ENCODE measurements around the gene MILR1. TPM values are rescaled to one million over a fixed set of nuclear protein-coding genes. Genes with fewer than 3 reads are reported as not detected.
"Not testable (repeated sequence)": the region's sequence is repeated elsewhere in the genome, so short reads cannot be mapped to it uniquely, and the experiment has no call there.

MILR1 gene
- total and polyA plus RNA-seq, 5 donors = 1.9 to 6.6 (median 5.0) TPM

DNA sequence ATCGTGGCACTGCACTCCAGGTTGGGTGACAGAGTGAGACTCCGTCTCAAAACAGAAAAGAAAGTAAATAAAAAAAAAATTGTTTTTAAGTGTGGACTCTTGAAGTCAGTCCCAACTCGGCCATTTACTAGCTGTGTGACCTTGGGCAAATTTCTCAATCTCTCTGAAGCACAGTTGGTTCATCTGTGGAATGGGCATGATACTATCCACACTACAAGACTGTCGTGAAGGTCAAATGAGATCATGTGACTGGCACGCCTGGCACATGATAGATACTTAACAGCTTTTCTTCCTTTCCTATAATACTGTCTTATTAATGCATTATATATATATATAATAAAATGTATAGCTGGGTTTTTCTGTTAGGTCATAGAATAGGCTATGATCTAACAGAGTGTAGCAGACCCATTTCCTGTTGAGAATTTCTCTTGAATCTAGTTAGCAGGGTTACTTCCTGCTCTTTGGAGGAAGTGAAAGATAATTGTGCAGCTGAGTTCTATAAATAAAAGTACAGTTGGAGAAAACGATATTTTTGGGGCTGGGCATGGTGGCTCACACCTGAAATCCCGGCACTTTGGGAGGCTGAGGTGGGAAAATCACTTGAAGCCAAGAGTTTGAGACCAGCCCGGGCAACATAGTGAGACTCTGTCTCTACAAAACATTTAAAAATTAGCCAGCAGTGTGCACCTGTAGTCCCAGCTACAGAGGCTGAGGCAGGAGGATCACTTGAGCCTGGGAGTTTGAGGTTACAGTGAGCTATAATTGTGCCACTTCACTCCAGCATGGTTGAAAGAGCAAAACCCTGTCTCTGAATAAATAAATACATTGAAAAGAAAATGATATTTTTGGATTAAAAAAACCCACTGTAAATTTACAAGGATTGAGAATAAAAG is 7.3 kb downstream of the MILR1 start:
- no peaks in the 10 kb centered on the region for H3K9me3 ChIP-seq (ENCODE audit: control insufficient read depth, low read length)
- intact Hi-C loops (cut with DNase I) = no loop called here
- H3K27me3 ChIP-seq (ENCODE audit: control insufficient read depth, insufficient read depth) = no peaks in the 10 kb centered on the region
- 73% methylated on average over 8 of the region's 8 CpGs for WGBS
- H3K4me3 ChIP-seq (ENCODE audit: low read length) = no peak overlapping the region
- H3K4me1 ChIP-seq (ENCODE audit: control insufficient read depth, insufficient read depth, low read length) = no peaks in the 10 kb centered on the region
- no peak for ATAC-seq
- no peak for DNase-seq
- no peak overlapping the region for H3K27ac ChIP-seq (ENCODE audit: low read length)

DNA sequence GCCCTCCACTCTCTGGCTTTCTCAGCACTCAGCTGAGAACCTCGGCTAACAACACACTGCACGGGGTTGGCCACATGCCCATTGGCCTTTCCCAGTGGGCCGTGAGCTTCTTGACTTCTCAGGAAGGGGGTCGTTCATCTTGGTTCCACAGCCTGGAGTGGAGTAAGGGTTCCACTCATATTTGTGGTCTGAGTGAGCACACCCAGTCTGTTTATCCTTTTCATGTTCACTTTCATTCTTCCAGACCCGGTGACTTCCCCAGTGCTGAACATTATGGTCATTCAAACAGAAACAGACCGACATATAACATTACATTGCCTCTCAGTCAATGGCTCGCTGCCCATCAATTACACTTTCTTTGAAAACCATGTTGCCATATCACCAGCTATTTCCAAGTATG is 8.2 kb downstream of the MILR1 start:
- DNase-seq (no peak), ATAC-seq (no peak)
- H3K27ac ChIP-seq (ENCODE audit: low read length) = no peak overlapping the region
- no peaks in the 10 kb centered on the region for H3K9me3 ChIP-seq (ENCODE audit: control insufficient read depth, low read length)
- no peak overlapping the region for H3K4me3 ChIP-seq (ENCODE audit: low read length)
- WGBS = 61% methylated on average over 7 of the region's 7 CpGs
- H3K4me1 ChIP-seq (ENCODE audit: control insufficient read depth, insufficient read depth, low read length) = no peaks in the 10 kb centered on the region
- H3K27me3 ChIP-seq (ENCODE audit: control insufficient read depth, insufficient read depth) = no peaks in the 10 kb centered on the region
- intact Hi-C loops (cut with DNase I) = no loop called here

DNA sequence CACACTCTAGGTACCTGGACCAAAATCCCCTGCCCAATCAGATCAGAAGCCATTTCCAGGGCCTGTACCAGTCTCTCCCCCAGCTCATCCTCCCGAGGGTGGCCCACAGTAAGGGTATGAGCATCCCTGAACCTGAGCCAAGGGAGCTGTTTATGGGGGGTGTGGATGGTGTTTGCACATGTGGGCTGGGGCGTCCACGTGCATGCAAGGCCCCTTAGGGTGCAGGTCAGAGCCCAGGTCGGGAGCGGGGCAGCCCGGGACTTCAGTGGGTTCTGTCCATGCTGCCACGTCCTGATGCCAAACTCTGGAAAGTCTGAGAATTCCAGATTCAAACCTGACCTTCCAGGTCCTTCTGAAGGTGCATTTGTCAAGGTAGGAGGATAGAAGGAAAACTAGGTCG is 9.8 kb downstream of the MILR1 start:
- Histone ChIP-seq H3K27me3 (ENCODE audit: control insufficient read depth, insufficient read depth) (no peaks in the 10 kb centered on the region), H3K27ac (ENCODE audit: low read length) (no peak overlapping the region), H3K9me3 (ENCODE audit: control insufficient read depth, low read length) (no peaks in the 10 kb centered on the region), H3K4me3 (ENCODE audit: low read length) (no peak overlapping the region), H3K4me1 (ENCODE audit: control insufficient read depth, insufficient read depth, low read length) (no peaks in the 10 kb centered on the region)
- no peak for DNase-seq
- WGBS = 91% methylated on average over 8 of the region's 8 CpGs
- intact Hi-C loops (cut with DNase I) = no loop called here
- peak; percentile 10 to 26 for ATAC-seq

DNA sequence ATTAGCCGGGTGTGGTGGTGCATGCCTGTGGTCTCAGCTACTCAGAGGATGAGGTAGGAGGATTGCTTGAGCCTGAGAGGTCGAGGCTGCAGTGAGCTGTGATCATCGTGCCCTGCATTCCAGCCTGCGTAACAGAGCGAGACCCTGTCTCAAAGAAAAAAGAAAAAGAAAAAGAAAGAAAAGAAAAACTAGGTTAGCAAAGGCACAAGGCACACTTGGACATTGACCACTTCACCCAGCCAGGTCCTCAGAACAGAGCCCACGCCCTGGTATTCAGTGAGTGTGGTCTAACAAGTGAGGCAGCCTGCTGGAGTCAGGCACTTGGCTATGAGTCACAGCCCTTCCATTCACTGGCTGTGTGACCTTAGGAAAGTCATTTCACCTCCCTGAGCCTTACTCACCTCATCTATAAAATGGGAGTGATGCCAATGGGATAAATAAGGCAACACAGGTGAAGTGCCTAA is 10.4 kb downstream of the MILR1 start:
- 94% methylated on average over 6 of the region's 6 CpGs for WGBS
- H3K4me3 ChIP-seq (ENCODE audit: low read length) = no peak overlapping the region
- H3K4me1 ChIP-seq (ENCODE audit: control insufficient read depth, insufficient read depth, low read length) = no peaks in the 10 kb centered on the region
- H3K27ac ChIP-seq (ENCODE audit: low read length) = no peak overlapping the region
- H3K27me3 ChIP-seq (ENCODE audit: control insufficient read depth, insufficient read depth) = no peaks in the 10 kb centered on the region
- intact Hi-C loops (cut with DNase I) = no loop called here
- no peaks in the 10 kb centered on the region for H3K9me3 ChIP-seq (ENCODE audit: control insufficient read depth, low read length)
- ATAC-seq (no peak), DNase-seq (no peak)

DNA sequence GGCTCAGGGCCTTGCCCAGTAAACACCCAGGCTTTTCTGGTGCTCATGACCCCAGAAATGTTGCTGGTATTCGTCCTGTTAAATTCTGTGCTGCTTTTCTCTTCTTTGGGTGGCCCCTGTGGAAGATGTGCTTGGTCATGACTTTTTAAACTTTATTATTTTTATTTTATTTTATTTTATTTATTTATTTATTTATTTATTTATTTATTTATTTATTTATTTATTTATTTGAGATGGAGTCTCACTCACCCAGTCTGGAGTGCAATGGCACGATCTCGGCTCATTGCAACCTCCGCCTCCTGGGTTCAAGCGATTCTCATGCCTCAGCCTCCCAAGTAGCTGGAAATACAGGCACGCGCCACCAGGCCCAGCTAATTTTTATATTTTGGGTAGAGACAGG is 10.9 kb downstream of the MILR1 start:
- H3K9me3 ChIP-seq (ENCODE audit: control insufficient read depth, low read length); H3K4me1 ChIP-seq (ENCODE audit: control insufficient read depth, insufficient read depth, low read length); intact Hi-C loops (cut with DNase I); H3K27ac ChIP-seq (ENCODE audit: low read length); H3K27me3 ChIP-seq (ENCODE audit: control insufficient read depth, insufficient read depth); DNase-seq; H3K4me3 ChIP-seq (ENCODE audit: low read length); ATAC-seq: not testable (repeated sequence)
- WGBS = 96% methylated on average over 7 of the region's 7 CpGs

DNA sequence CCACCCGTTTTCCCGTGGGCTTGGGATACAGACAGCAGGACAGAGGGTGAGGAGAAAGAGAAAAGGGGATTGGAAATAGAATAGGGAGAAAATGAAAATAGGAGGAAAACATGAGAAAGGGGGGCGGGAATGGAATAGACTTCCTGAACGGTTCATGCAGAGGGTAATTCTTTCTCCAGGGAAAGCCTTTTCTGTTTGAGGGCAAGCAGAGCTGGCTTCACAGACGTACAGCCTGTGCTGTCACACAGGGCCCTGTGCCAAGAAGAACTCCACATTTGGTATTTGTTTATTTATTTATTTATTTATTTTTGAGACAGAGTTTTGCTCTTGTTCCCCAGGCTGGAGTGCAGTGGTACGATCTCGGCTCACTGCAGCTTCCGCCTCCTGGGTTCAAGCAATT is 12.0 kb downstream of the MILR1 start:
- ATAC-seq = peak in 1 of 2 donors; percentile 69
- no peak overlapping the region for H3K4me3 ChIP-seq (ENCODE audit: low read length)
- H3K27me3 ChIP-seq (ENCODE audit: control insufficient read depth, insufficient read depth) = no peaks in the 10 kb centered on the region
- H3K27ac ChIP-seq (ENCODE audit: low read length) = no peak overlapping the region
- H3K9me3 ChIP-seq (ENCODE audit: control insufficient read depth, low read length) = no peaks in the 10 kb centered on the region
- 55% methylated on average over 8 of the region's 8 CpGs for WGBS
- intact Hi-C loops (cut with DNase I) = no loop called here
- no peaks in the 10 kb centered on the region for H3K4me1 ChIP-seq (ENCODE audit: control insufficient read depth, insufficient read depth, low read length)
- DNase-seq = peak; percentile 46 to 68 (median 58)

DNA sequence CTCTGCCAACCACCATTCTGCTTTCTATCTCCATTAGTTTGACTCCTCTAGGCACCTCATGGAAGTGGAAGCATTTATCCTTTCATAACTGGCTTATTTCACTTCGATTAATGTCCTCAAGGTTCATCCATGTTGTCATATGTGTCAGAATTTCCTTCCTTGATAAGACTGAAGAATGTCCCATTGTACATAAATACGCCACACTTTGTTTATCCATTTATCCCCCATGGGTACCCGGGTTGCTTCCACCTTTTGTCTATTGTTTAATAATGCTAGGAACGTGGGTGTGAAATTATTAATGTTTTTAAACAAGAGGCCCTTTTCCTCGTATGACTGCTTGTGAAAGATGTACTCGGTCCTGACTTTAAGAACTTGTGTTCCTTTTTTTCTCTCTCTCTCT is 12.9 kb downstream of the MILR1 start:
- Histone ChIP-seq H3K4me3 (ENCODE audit: low read length) (no peak overlapping the region), H3K4me1 (ENCODE audit: control insufficient read depth, insufficient read depth, low read length) (no peaks in the 10 kb centered on the region), H3K27me3 (ENCODE audit: control insufficient read depth, insufficient read depth) (no peaks in the 10 kb centered on the region), H3K27ac (ENCODE audit: low read length) (no peak overlapping the region), H3K9me3 (ENCODE audit: control insufficient read depth, low read length) (no peaks in the 10 kb centered on the region)
- no peak for DNase-seq
- ATAC-seq = no peak
- 62% methylated on average over 6 of the region's 6 CpGs for WGBS
- intact Hi-C loops (cut with DNase I) = no loop called here

DNA sequence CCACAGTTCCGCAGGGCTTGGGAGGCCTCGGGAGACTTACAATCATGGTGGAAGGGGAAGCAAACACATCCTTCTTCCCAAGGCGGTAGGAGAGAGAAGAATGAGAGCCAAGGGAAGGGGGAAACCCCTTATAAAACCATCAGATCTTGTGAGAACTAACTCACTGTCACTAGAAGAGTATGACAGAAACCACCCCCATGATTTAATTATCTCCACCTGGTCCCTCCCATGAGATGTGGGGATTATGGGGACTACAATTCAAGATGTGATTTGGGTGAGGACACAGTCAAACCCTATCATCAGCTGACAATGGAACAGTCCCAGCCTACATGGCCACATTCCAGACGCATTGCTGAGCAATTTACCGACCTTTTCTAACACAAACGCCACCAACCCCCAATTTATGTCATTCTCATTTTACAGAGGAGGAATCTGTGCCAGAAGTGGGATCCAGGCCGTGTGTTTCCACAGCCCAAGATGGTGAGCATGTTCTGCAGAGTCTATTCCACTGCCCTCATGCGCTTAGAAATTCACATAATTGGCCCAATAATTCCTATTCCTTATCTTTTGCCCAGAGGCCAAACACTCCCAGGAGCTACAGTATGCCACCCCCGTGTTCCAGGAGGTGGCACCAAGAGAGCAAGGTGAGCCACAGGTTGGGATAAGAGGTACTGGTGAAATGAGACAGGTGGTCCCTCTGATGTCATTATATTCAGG is 17.3 kb downstream of the MILR1 start:
- intact Hi-C loops (cut with DNase I) = no loop called here
- no peak overlapping the region for H3K4me3 ChIP-seq (ENCODE audit: low read length)
- H3K27ac ChIP-seq (ENCODE audit: low read length) = no peak overlapping the region
- H3K27me3 ChIP-seq (ENCODE audit: control insufficient read depth, insufficient read depth) = no peaks in the 10 kb centered on the region
- no peaks in the 10 kb centered on the region for H3K9me3 ChIP-seq (ENCODE audit: control insufficient read depth, low read length)
- ATAC-seq (no peak), DNase-seq (no peak)
- no peaks in the 10 kb centered on the region for H3K4me1 ChIP-seq (ENCODE audit: control insufficient read depth, insufficient read depth, low read length)
- 68% methylated on average over 9 of the region's 9 CpGs for WGBS

DNA sequence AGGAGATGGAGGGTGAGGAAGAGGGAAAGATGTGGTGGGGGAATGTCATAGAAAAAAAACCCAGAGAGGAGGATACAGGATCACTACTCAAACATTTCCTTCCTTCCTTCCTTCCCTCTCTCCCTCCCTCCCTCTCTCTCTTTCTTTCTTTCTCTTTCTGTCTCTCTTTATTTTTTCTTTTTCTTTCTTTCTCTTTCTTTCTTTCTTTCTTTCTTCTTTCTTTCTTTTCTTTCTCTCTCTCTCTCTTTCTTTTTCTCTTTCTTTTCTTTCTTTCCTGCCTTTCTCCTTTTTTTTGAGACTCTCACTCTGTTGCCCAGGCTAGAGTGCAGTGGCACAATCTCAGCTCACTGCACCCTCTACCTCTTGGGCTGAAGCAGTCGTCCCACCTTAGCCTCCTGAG is 17.9 kb downstream of the MILR1 start:
- H3K4me3 ChIP-seq (ENCODE audit: low read length); H3K4me1 ChIP-seq (ENCODE audit: control insufficient read depth, insufficient read depth, low read length); intact Hi-C loops (cut with DNase I); H3K27me3 ChIP-seq (ENCODE audit: control insufficient read depth, insufficient read depth); H3K9me3 ChIP-seq (ENCODE audit: control insufficient read depth, low read length); H3K27ac ChIP-seq (ENCODE audit: low read length); DNase-seq; ATAC-seq: not testable (repeated sequence)
- 71% methylated on average over 1 of the region's 1 CpG for WGBS

DNA sequence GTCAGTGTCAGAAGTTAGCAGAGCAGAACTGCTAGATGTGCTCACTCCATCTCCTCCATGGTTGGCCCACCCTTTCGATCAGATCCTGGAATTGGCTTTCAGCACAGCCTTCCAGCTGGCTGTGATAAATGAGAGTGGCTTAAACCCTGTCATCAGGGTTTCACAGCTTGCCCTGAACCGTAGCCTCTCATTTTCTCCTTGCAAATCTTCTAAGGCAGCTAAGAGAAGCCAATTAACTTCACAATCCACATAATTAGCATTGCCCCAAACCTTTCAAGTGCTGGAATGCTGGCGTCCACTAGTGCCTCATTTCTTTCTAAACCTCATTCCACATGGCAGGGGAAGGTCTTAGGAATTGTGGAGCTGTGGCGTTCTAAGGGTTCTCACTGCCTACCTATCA is 21.7 kb downstream of the MILR1 start:
- Histone ChIP-seq H3K27ac (ENCODE audit: low read length) (no peak overlapping the region), H3K4me1 (ENCODE audit: control insufficient read depth, insufficient read depth, low read length) (no peaks in the 10 kb centered on the region), H3K27me3 (ENCODE audit: control insufficient read depth, insufficient read depth) (no peaks in the 10 kb centered on the region), H3K9me3 (ENCODE audit: control insufficient read depth, low read length) (no peaks in the 10 kb centered on the region), H3K4me3 (ENCODE audit: low read length) (no peak overlapping the region)
- ATAC-seq = no peak
- DNase-seq = no peak
- WGBS = 71% methylated on average over 4 of the region's 4 CpGs
- intact Hi-C loops (cut with DNase I) = no loop called here

DNA sequence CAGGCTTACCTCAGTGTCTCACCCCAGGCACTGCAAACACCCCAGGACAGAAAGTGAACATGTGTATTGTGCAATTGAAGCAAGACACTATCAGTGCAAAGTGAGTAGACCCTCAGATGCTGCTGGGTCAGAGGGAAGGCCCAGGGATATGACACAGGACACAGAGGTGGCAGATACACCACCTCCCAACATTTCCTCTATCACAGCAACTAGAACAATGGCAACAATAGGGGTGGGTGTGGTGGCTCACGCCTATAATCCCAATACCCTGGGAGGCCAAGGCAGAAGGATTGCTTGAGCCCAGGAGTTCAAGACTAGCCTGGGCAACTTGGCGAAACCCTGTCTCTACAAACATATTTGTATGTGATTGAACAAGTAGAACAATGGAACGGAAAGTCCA is 22.5 kb downstream of the MILR1 start:
- intact Hi-C loops (cut with DNase I) = no loop called here
- ATAC-seq = no peak
- H3K27me3 ChIP-seq (ENCODE audit: control insufficient read depth, insufficient read depth) = no peaks in the 10 kb centered on the region
- H3K9me3 ChIP-seq (ENCODE audit: control insufficient read depth, low read length) = no peaks in the 10 kb centered on the region
- DNase-seq = no peak
- H3K27ac ChIP-seq (ENCODE audit: low read length) = no peak overlapping the region
- no peak overlapping the region for H3K4me3 ChIP-seq (ENCODE audit: low read length)
- H3K4me1 ChIP-seq (ENCODE audit: control insufficient read depth, insufficient read depth, low read length) = no peaks in the 10 kb centered on the region
- 91% methylated on average over 3 of the region's 3 CpGs for WGBS
